A549 (cell line): Measurements from ENCODE around the gene SPTB.

Experiments used
- CTCF ChIP-seq: fragments of >200 bp; sonication (Bioruptor Twin); formaldehyde crosslinking; IDR thresholded peaks from 3 replicates; pipeline ENCODE4 v1.5.1; 2016
- FOXS1 ChIP-seq: fragments of 250-450 bp; sonication (Bioruptor Pico); IDR thresholded peaks from 2 replicates; pipeline ENCODE4 v1.5.0; 2020; ENCODE audit warnings: mild to moderate bottlenecking, moderate library complexity
- HES2 ChIP-seq: fragments of >200 bp; sonication (Bioruptor Twin); formaldehyde crosslinking; IDR thresholded peaks from 2 replicates; pipeline ENCODE4 v1.6.1; 2016
- JUN ChIP-seq, 2 experiments: fragments of >200 bp; sonication (Bioruptor Twin); formaldehyde crosslinking; IDR thresholded peaks; 2 replicates in 1 of 2; 3 replicates in 1 of 2; pipeline ENCODE4 v1.6.1; 2016 to 2017
- PHF8 ChIP-seq: fragments of 200-600 bp; sonication (generic); IDR thresholded peaks from 2 replicates; pipeline ENCODE4 v1.6.1; 2016; ENCODE audit warnings: low read depth, mild to moderate bottlenecking, antibody characterized with exemption, moderate library complexity, borderline replicate concordance
- POLR2A ChIP-seq: IDR thresholded peaks from 2 replicates; pipeline ENCODE4 v1.6.1; 2012; ENCODE audit warnings: mild to moderate bottlenecking, low read length
- USF2 ChIP-seq: fragments of 450-650 bp; IDR thresholded peaks from 2 replicates; pipeline ENCODE4 v1.6.1; 2014; ENCODE audit warnings: antibody characterized with exemption

GRCh38 chr14:64752909-64753308 lies 126.8 kb downstream of the SPTB start:
- TF ChIP-seq POLR2A (no peak), CTCF (no peak), JUN (IDR thresholded peaks at IDR 0.05) (no peak), USF2 (no peak), FOXS1 (CRISPR knock-in tag) (no peak), PHF8 (no peak), HES2 (no peak)
